Activated CD4-positive, alpha-beta T cell treated with anti-CD3 and anti-CD28 coated beads for 24 hours (primary cell): ENCODE results near the gene KIRREL3.

Experiments used
- DNase-seq, 2 donors: peaks; one replicate each; pipeline ENCODE4 v3.0.0-alpha.2; 2020; ENCODE audit warnings: low read depth in 2 of 2

KIRREL3 gene

GRCh38 chr11:126601550-126602215 lies 398.9 kb downstream of the KIRREL3 start:
- no peak for DNase-seq

- DNase-seq, result no peak
These were observed 399.4 kb downstream of the KIRREL3 start for GRCh38 chr11:126601136-126601535.

- DNase-seq, result no peak
These were observed 401.2 kb downstream of the KIRREL3 start for GRCh38 chr11:126599217-126599897.

- DNase-seq, result no peak
These were observed 402.0 kb downstream of the KIRREL3 start for GRCh38 chr11:126598344-126599216.

GRCh38 chr11:126597041-126597440 lies 403.5 kb downstream of the KIRREL3 start:
- DNase-seq, result no peak

- DNase-seq, result no peak
These were observed 404.1 kb downstream of the KIRREL3 start for GRCh38 chr11:126596474-126596873.

- DNase-seq, result no peak
These were observed 405.0 kb downstream of the KIRREL3 start for GRCh38 chr11:126595560-126595959.

- DNase-seq, result no peak
These were observed 405.6 kb downstream of the KIRREL3 start for GRCh38 chr11:126594921-126595367.

GRCh38 chr11:126592496-126593410 lies 407.8 kb downstream of the KIRREL3 start:
- no peak for DNase-seq

GRCh38 chr11:126591966-126592489 lies 408.5 kb downstream of the KIRREL3 start:
- DNase-seq, result no peak

GRCh38 chr11:126589492-126589803 lies 411.1 kb downstream of the KIRREL3 start:
- no peak for DNase-seq

- DNase-seq, result no peak
These were observed 411.7 kb downstream of the KIRREL3 start for GRCh38 chr11:126588630-126589491.

- DNase-seq, result no peak
These were observed 413.0 kb downstream of the KIRREL3 start for GRCh38 chr11:126587541-126587940.

GRCh38 chr11:126585774-126586491 lies 414.6 kb downstream of the KIRREL3 start:
- no peak for DNase-seq

- DNase-seq, result no peak
These were observed 415.2 kb downstream of the KIRREL3 start for GRCh38 chr11:126585388-126585773.

- no peak for DNase-seq
These were observed 416.8 kb downstream of the KIRREL3 start for GRCh38 chr11:126583594-126584427.

- DNase-seq, result no peak
These were observed 417.5 kb downstream of the KIRREL3 start for GRCh38 chr11:126583101-126583500.

- DNase-seq, result no peak
These were observed 418.5 kb downstream of the KIRREL3 start for GRCh38 chr11:126581871-126582648.
